Measurements from ENCODE around the gene ZNF664.

Gene ZNF664

DNA sequence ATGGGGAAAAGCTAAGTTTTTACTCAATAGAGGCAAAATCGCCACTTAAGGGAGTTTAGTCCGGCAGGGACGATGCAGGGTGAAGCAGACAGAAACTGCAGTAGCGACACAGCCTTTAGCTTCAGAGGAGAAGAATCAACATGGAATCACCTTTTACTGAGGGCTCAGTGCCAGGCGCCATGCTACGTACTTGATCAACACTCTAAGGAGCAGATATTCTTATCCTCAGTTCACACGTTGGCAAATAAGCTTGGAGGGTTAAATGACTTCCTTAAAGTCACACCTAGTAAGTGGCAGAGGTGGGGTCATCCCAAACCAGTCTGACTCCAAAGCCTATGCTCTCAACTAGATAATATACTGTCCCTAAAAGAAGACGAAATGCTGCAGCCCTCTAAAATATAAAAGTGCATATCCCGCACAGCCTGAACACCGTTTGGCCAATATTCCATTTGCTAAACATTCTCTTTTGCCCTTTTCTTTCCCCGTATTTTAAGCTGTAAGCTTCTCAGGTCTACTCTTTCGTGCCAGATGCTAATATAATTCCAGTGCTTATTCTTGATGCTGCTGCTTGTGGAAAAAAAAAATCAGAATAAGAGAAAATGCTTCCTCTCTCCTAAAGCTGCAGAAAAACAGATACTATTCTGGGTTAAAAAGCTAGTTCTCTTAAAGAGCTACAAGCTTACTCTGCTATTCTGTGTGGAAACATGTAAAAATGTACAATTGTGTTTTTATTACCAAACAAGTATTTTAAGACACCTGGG lies 11.2 kb upstream of the ZNF664 start:
- Histone ChIP-seq H3K4me1 (ENCODE audit: control insufficient read depth, low read length) (no peaks in the 10 kb centered on the region), H3K4me3 (ENCODE audit: low read length) (no peak overlapping the region), H3K9me3 (ENCODE audit: control insufficient read depth, insufficient read depth, low read length) (no peaks in the 10 kb centered on the region), H3K27ac (ENCODE audit: low read depth, low read length) (no peak overlapping the region), H3K79me2 (ENCODE audit: control insufficient read depth, low read length) (no peaks in the 10 kb centered on the region), H3K4me2 (ENCODE audit: low read length) (no peak overlapping the region), H3K9me2 (replicated peaks; ENCODE audit: control insufficient read depth, low read length) (no peaks in the 10 kb centered on the region), H4K20me1 (ENCODE audit: control insufficient read depth, insufficient read depth, low read depth, low read length) (no peaks in the 10 kb centered on the region), H3F3A (ENCODE audit: control insufficient read depth, insufficient read depth) (no peaks in the 10 kb centered on the region), H3K36me3 (ENCODE audit: control insufficient read depth, low read length) (no peaks in the 10 kb centered on the region), H3K27me3 (ENCODE audit: control insufficient read depth, low read length) (no peaks in the 10 kb centered on the region; the same call in 1 of the 2 replicates)
- TF ChIP-seq EZH2phosphoT487 (IDR thresholded peaks at IDR 0.05; ENCODE audit: borderline replicate concordance, low read length) = no peak
- TF ChIP-seq, protein P1, sequence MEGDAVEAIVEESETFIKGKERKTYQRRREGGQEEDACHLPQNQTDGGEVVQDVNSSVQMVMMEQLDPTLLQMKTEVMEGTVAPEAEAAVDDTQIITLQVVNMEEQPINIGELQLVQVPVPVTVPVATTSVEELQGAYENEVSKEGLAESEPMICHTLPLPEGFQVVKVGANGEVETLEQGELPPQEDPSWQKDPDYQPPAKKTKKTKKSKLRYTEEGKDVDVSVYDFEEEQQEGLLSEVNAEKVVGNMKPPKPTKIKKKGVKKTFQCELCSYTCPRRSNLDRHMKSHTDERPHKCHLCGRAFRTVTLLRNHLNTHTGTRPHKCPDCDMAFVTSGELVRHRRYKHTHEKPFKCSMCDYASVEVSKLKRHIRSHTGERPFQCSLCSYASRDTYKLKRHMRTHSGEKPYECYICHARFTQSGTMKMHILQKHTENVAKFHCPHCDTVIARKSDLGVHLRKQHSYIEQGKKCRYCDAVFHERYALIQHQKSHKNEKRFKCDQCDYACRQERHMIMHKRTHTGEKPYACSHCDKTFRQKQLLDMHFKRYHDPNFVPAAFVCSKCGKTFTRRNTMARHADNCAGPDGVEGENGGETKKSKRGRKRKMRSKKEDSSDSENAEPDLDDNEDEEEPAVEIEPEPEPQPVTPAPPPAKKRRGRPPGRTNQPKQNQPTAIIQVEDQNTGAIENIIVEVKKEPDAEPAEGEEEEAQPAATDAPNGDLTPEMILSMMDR (IDR thresholded peaks at IDR 0.05; ENCODE audit: low read depth, low read length, poor library complexity, severe bottlenecking) = no peak

DNA sequence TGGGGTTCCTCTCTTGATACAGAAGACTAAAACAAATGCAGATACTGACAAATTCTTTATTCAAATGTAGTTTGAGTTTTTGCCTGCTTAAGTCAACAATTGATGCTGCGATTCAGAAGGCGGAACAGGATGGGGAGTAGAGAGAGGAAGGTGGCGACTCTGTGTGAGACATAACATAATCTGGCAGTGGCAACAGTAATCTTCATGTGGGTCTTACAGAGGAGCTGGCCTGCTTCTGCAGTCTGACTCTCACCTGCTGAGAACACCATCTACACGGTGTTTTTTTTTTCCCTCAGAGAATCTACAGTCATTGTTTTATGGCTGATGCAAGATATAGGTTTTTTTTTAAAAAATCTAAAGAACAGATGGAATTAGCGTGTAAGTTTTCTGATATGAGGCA lies 10.5 kb upstream of the ZNF664 start:
- Histone ChIP-seq H3K79me2 (ENCODE audit: control insufficient read depth, low read length) (no peaks in the 10 kb centered on the region), H3K27ac (ENCODE audit: low read depth, low read length) (no peak overlapping the region), H3K9me2 (replicated peaks; ENCODE audit: control insufficient read depth, low read length) (no peaks in the 10 kb centered on the region), H3K4me1 (ENCODE audit: control insufficient read depth, low read length) (no peaks in the 10 kb centered on the region), H3F3A (ENCODE audit: control insufficient read depth, insufficient read depth) (no peaks in the 10 kb centered on the region), H3K4me2 (ENCODE audit: low read length) (no peak overlapping the region), H3K4me3 (ENCODE audit: low read length) (no peak overlapping the region), H3K9me3 (ENCODE audit: control insufficient read depth, insufficient read depth, low read length) (no peaks in the 10 kb centered on the region), H4K20me1 (ENCODE audit: control insufficient read depth, insufficient read depth, low read depth, low read length) (no peaks in the 10 kb centered on the region), H3K27me3 (ENCODE audit: control insufficient read depth, low read length) (no peaks in the 10 kb centered on the region; the same call in 1 of the 2 replicates), H3K36me3 (ENCODE audit: control insufficient read depth, low read length) (no peaks in the 10 kb centered on the region)
- TF ChIP-seq EZH2phosphoT487 (IDR thresholded peaks at IDR 0.05; ENCODE audit: borderline replicate concordance, low read length) = no peak
- TF ChIP-seq, protein P1 (IDR thresholded peaks at IDR 0.05; ENCODE audit: low read depth, low read length, poor library complexity, severe bottlenecking) = no peak

DNA sequence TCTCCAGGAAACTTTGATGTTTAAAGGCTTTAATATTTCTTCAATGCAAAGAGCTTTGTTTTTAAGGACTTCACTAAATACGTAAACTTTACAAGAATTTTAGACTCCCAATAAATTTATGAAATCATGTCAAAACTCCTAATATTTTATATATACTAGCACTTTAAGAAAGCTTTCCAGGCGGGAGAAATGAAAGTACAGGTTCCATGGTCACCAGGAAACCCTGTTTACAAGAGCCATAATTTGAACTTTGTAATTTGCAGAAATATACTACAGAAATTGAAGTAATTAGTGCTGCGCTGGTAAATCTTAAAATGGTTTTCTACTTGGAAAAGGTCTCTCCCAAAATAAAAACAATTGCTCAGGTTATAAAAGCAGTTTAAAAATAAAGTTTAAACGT lies 9.2 kb upstream of the ZNF664 start:
- Histone ChIP-seq H3K9me3 (ENCODE audit: control insufficient read depth, insufficient read depth, low read length) (no peaks in the 10 kb centered on the region), H3K9me2 (replicated peaks; ENCODE audit: control insufficient read depth, low read length) (no peaks in the 10 kb centered on the region), H3K79me2 (ENCODE audit: control insufficient read depth, low read length) (no peaks in the 10 kb centered on the region), H3K36me3 (ENCODE audit: control insufficient read depth, low read length) (no peaks in the 10 kb centered on the region), H3F3A (ENCODE audit: control insufficient read depth, insufficient read depth) (no peaks in the 10 kb centered on the region; the same call in 1 of the 2 replicates), H3K4me3 (ENCODE audit: low read length) (no peak overlapping the region), H3K27ac (ENCODE audit: low read depth, low read length) (no peak overlapping the region), H3K4me2 (ENCODE audit: low read length) (no peak overlapping the region), H3K4me1 (ENCODE audit: control insufficient read depth, low read length) (no peaks in the 10 kb centered on the region), H3K27me3 (ENCODE audit: control insufficient read depth, low read length) (no peaks in the 10 kb centered on the region; the same call in 1 of the 2 replicates), H4K20me1 (ENCODE audit: control insufficient read depth, insufficient read depth, low read depth, low read length) (no peaks in the 10 kb centered on the region)
- TF ChIP-seq EZH2phosphoT487 (IDR thresholded peaks at IDR 0.05; ENCODE audit: borderline replicate concordance, low read length) = no peak
- TF ChIP-seq, protein P1 (IDR thresholded peaks at IDR 0.05; ENCODE audit: low read depth, low read length, poor library complexity, severe bottlenecking) = no peak

Measured in DOHH2 (cell line).